ENCODE data around the gene HSBP1.

HSBP1 gene

DNA sequence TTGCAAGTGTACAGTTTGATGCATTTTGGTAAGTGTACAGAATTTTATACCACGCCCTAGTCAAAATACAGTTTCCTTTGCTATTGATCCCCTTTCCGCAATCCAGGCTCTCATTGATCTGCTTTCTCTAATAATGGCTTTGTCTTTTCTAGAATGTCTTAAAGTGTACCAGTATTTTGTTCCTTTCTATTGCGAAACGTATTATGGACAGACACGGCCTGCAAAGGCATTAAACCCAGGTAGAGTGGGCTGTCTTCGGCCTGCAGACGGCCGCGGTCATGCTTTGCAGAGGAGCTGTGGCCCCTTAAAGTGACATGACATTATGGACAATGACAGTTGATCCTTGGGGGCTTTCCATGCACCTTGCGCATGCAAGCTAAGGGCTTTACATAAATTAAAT, 15.9 kb upstream of the HSBP1 start:
- no peak overlapping the region for H3K27ac Mint-ChIP-seq (ENCODE audit: low read depth)
- peaks cover 9% of the 10 kb centered on the region for H3K4me1 Mint-ChIP-seq
- H3K9me3 Mint-ChIP-seq, result no peaks in the 10 kb centered on the region
- DNase-seq (ENCODE audit: low spot score in 2 of 2) (no peak), ATAC-seq (replicated peaks; ENCODE audit: extremely low read depth, poor library complexity, severe bottlenecking) (no peak)
- H3K4me3 Mint-ChIP-seq, result no peak overlapping the region
- H3K36me3 Mint-ChIP-seq (ENCODE audit: insufficient read depth), result no peaks in the 10 kb centered on the region
- H3K27me3 Mint-ChIP-seq, result peaks cover 57% of the 10 kb centered on the region

GRCh38 chr16:83792391-83792790, 15.4 kb upstream of the HSBP1 start:
- Mint-ChIP-seq H3K4me1 (peaks cover 9% of the 10 kb centered on the region), H3K9me3 (no peaks in the 10 kb centered on the region), H3K4me3 (no peak overlapping the region), H3K27me3 (peaks cover 58% of the 10 kb centered on the region), H3K36me3 (ENCODE audit: insufficient read depth) (no peaks in the 10 kb centered on the region), H3K27ac (ENCODE audit: low read depth) (no peak overlapping the region)
- ATAC-seq (replicated peaks; ENCODE audit: extremely low read depth, poor library complexity, severe bottlenecking) (no peak), DNase-seq (ENCODE audit: low spot score in 2 of 2) (no peak)

DNA sequence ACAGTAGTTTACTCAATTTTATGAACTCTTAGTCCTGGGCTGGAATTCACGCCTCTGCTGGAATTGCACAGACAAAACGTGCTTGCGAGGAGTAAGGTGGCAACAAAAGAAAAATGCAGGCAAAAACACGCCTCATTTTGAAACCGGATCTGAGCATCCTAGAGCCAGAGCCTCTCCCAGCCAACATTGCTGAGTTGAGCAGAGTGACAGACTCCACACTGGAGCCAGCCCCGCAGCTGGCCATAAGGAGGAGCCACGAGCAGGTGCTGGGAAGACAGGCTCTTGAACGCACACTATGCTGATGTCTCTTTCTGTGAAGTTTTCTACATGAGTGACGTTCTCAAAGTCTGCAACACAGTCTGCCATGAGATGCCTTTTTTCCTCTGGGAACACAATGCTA, 14.6 kb upstream of the HSBP1 start:
- no peak for DNase-seq (ENCODE audit: low spot score in 2 of 2)
- Mint-ChIP-seq H3K27ac (ENCODE audit: low read depth) (no peak overlapping the region), H3K27me3 (peaks cover 55% of the 10 kb centered on the region), H3K36me3 (ENCODE audit: insufficient read depth) (no peaks in the 10 kb centered on the region), H3K4me1 (peaks cover 9% of the 10 kb centered on the region), H3K4me3 (no peak overlapping the region), H3K9me3 (no peaks in the 10 kb centered on the region)
- no peak for ATAC-seq (replicated peaks; ENCODE audit: extremely low read depth, poor library complexity, severe bottlenecking)

DNA sequence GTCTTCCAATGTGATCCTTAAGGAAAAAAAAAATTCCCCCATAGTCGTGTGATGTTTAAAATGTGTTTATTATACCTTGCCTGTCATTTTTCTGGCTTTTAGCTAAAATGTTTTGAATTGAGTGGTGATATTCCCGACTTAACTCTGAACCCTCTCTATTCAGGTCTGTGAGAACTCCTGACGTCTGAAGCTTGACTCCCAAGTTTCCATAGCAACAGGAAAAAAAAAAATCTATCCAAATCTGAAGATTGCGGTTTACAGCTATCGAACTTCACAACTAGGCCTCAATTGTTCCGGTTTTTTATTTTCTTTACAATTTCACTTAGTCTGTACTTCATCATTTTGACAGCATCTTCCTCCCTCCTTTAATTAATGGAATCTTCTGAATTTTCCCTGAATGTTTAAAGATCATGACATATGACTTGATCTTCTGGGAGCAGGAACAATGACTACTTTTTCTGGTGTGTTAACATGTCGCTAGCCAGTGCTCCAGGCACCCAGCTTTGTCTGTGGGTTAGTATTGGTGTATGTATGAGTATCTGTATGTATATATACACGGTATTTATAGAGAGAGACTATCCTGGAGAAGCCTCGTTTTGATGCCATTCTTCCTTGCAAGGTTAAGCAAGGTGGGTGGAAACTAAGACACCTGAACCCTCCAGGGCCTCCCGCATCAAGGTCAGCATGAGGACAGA, 12.8 kb upstream of the HSBP1 start:
- no peak for ATAC-seq (replicated peaks; ENCODE audit: extremely low read depth, poor library complexity, severe bottlenecking)
- Mint-ChIP-seq H3K9me3 (no peaks in the 10 kb centered on the region), H3K4me1 (peaks cover 9% of the 10 kb centered on the region), H3K4me3 (no peak overlapping the region), H3K27ac (ENCODE audit: low read depth) (no peak overlapping the region), H3K36me3 (ENCODE audit: insufficient read depth) (no peaks in the 10 kb centered on the region), H3K27me3 (peaks cover 73% of the 10 kb centered on the region)
- no peak for DNase-seq (ENCODE audit: low spot score in 2 of 2)

- Mint-ChIP-seq H3K27me3 (peaks cover 89% of the 10 kb centered on the region), H3K9me3 (no peaks in the 10 kb centered on the region), H3K36me3 (ENCODE audit: insufficient read depth) (no peaks in the 10 kb centered on the region), H3K4me3 (no peak overlapping the region), H3K4me1 (peaks cover 9% of the 10 kb centered on the region), H3K27ac (ENCODE audit: low read depth) (no peak overlapping the region)
- ATAC-seq (replicated peaks; ENCODE audit: extremely low read depth, poor library complexity, severe bottlenecking) (no peak), DNase-seq (ENCODE audit: low spot score in 2 of 2) (no peak)
Measured at GRCh38 chr16:83797013-83797412, 10.8 kb upstream of the HSBP1 start.

- H3K27me3 Mint-ChIP-seq, result peaks cover 67% of the 10 kb centered on the region
Measured at GRCh38 chr16:83799336-83799735, 8.4 kb upstream of the HSBP1 start.

DNA sequence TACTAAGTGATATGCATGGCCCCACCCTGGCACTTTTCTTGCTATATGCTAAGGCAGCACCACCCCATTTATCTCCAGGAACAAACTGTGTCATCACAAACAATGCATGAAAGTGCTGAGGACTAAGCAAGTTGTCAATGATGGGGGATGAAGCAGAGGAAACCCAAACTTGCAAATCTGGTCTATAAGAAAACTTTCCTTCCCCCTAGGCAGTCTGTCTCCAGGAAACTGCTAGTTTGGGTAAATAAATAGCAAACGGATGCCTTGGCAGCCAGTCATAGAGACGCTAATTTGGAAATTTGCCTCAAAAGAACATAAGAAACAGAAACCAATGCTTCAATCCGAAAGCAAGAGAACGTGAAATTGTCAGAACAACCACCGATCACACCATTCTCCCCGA, 5.6 kb upstream of the HSBP1 start:
- H3K27ac Mint-ChIP-seq (ENCODE audit: low read depth), result no peak overlapping the region
- DNase-seq (ENCODE audit: low spot score in 2 of 2) (no peak), ATAC-seq (replicated peaks; ENCODE audit: extremely low read depth, poor library complexity, severe bottlenecking) (no peak)
- peaks cover 41% of the 10 kb centered on the region for H3K27me3 Mint-ChIP-seq
- H3K9me3 Mint-ChIP-seq, result no peaks in the 10 kb centered on the region
- no peaks in the 10 kb centered on the region for H3K4me1 Mint-ChIP-seq
- no peak overlapping the region for H3K4me3 Mint-ChIP-seq
- H3K36me3 Mint-ChIP-seq (ENCODE audit: insufficient read depth), result no peaks in the 10 kb centered on the region

More at GRCh38 chr16:83799336-83799735, 8.4 kb upstream of the HSBP1 start:
- ATAC-seq (replicated peaks; ENCODE audit: extremely low read depth, poor library complexity, severe bottlenecking) (no peak), DNase-seq (ENCODE audit: low spot score in 2 of 2) (no peak)
- Mint-ChIP-seq H3K4me3 (no peak overlapping the region), H3K4me1 (no peaks in the 10 kb centered on the region), H3K27ac (ENCODE audit: low read depth) (no peak overlapping the region), H3K9me3 (no peaks in the 10 kb centered on the region), H3K36me3 (ENCODE audit: insufficient read depth) (no peaks in the 10 kb centered on the region)

GRCh38 chr16:83802554-83803205, 5.1 kb upstream of the HSBP1 start:
- Mint-ChIP-seq H3K36me3 (ENCODE audit: insufficient read depth) (peaks cover under 1% of the 10 kb centered on the region), H3K27ac (ENCODE audit: low read depth) (no peak overlapping the region), H3K4me3 (no peak overlapping the region), H3K9me3 (no peaks in the 10 kb centered on the region), H3K27me3 (peaks cover 38% of the 10 kb centered on the region), H3K4me1 (no peaks in the 10 kb centered on the region)
- DNase-seq (ENCODE audit: low spot score in 2 of 2) (no peak), ATAC-seq (replicated peaks; ENCODE audit: extremely low read depth, poor library complexity, severe bottlenecking) (no peak)

- peaks cover 7% of the 10 kb centered on the region for H3K4me1 Mint-ChIP-seq
- H3K27ac Mint-ChIP-seq (ENCODE audit: low read depth), result no peak overlapping the region
- no peaks in the 10 kb centered on the region for H3K9me3 Mint-ChIP-seq
- ATAC-seq (replicated peaks; ENCODE audit: extremely low read depth, poor library complexity, severe bottlenecking) (no peak), DNase-seq (ENCODE audit: low spot score in 2 of 2) (no peak)
- no peak overlapping the region for H3K4me3 Mint-ChIP-seq
- H3K27me3 Mint-ChIP-seq, result peaks cover 30% of the 10 kb centered on the region
- peaks cover 8% of the 10 kb centered on the region for H3K36me3 Mint-ChIP-seq (ENCODE audit: insufficient read depth)
Measured at GRCh38 chr16:83803811-83804210, 4.0 kb upstream of the HSBP1 start.

DNA sequence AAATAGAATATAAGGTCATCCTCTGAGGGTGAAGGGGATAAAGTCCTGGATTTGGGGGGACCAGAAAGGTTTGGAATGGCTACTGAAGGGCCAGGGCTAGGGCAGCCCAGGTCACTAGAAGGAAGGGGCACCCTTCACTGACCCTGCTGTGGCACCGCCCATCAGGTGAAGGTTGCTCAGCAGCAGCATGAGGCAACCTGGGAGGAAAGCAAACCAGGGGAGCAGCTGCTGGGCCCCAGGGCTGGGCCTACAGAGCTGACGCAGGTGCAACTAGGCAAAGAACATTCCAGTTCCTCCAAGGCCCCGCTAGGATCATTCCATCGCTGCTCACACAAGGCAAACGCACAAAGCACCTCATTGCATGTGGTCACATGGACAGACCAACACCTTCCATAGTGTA, 3.4 kb upstream of the HSBP1 start:
- no peak for ATAC-seq (replicated peaks; ENCODE audit: extremely low read depth, poor library complexity, severe bottlenecking)
- no peaks in the 10 kb centered on the region for H3K9me3 Mint-ChIP-seq
- H3K36me3 Mint-ChIP-seq (ENCODE audit: insufficient read depth), result peaks cover 14% of the 10 kb centered on the region
- no peak overlapping the region for H3K27ac Mint-ChIP-seq (ENCODE audit: low read depth)
- DNase-seq (ENCODE audit: low spot score in 2 of 2), result no peak
- peaks cover 12% of the 10 kb centered on the region for H3K4me1 Mint-ChIP-seq
- peaks cover 25% of the 10 kb centered on the region for H3K27me3 Mint-ChIP-seq
- no peak overlapping the region for H3K4me3 Mint-ChIP-seq

DNA sequence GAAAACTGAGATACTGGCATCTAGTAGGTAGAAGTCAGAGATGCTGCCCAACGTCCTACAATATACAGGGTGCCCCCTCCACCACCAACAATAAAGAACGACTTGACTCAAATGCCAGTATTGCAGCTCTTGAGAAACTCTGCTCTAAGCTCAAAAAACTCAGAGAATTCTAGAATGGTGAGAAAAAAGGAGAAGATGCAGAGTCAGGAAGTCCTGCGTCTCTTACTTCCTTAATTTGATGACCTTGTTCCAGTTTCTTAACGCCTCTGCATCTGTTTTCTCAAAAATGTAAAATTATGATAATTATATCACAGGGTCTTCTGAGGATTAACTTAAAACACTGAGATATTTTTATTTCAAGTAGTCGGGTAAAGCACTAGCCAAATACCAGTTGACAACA, 1.7 kb upstream of the HSBP1 start:
- ATAC-seq (replicated peaks; ENCODE audit: extremely low read depth, poor library complexity, severe bottlenecking) (no peak), DNase-seq (ENCODE audit: low spot score in 2 of 2) (no peak)
- Mint-ChIP-seq H3K27ac (ENCODE audit: low read depth) (no peak overlapping the region), H3K27me3 (peaks cover 8% of the 10 kb centered on the region), H3K4me1 (peaks cover 13% of the 10 kb centered on the region), H3K36me3 (ENCODE audit: insufficient read depth) (peaks cover 18% of the 10 kb centered on the region), H3K4me3 (no peak overlapping the region), H3K9me3 (no peaks in the 10 kb centered on the region)

- H3K9me3 Mint-ChIP-seq, result no peaks in the 10 kb centered on the region
- H3K36me3 Mint-ChIP-seq (ENCODE audit: insufficient read depth), result peaks cover 22% of the 10 kb centered on the region
- ATAC-seq (replicated peaks; ENCODE audit: extremely low read depth, poor library complexity, severe bottlenecking) (no peak), DNase-seq (ENCODE audit: low spot score in 2 of 2) (no peak)
- H3K27me3 Mint-ChIP-seq, result peaks cover 1% of the 10 kb centered on the region
- H3K27ac Mint-ChIP-seq (ENCODE audit: low read depth), result no peak overlapping the region
- H3K4me3 Mint-ChIP-seq, result peak overlapping the region; percentile 95
- peaks cover 13% of the 10 kb centered on the region for H3K4me1 Mint-ChIP-seq
Measured at GRCh38 chr16:83806731-83807130, 1.0 kb upstream of the HSBP1 start.

GRCh38 chr16:83807327-83807709, 460 bp upstream of the HSBP1 start:
- Mint-ChIP-seq H3K9me3 (no peaks in the 10 kb centered on the region), H3K36me3 (ENCODE audit: insufficient read depth) (peaks cover 24% of the 10 kb centered on the region), H3K4me1 (peaks cover 13% of the 10 kb centered on the region), H3K4me3 (peak overlapping the region; percentile 95), H3K27me3 (no peaks in the 10 kb centered on the region), H3K27ac (ENCODE audit: low read depth) (peak overlapping the region; percentile 93)
- DNase-seq (ENCODE audit: low spot score in 2 of 2), result no peak
- ATAC-seq (replicated peaks; ENCODE audit: extremely low read depth, poor library complexity, severe bottlenecking), result no peak

Measured in central memory CD8-positive, alpha-beta T cell (primary cell).